ENCODE results near the gene CADM2.

Gene CADM2

GRCh38 chr3:85321892-85322291 is 363.1 kb downstream of the CADM2 start:
- no peak for DNase-seq (ENCODE audit: low spot score)

GRCh38 chr3:85330071-85330470 is 371.3 kb downstream of the CADM2 start:
- DNase-seq (ENCODE audit: low spot score): no peak

- DNase-seq (ENCODE audit: low spot score): no peak
Measured at GRCh38 chr3:85337895-85338294, 379.1 kb downstream of the CADM2 start.

GRCh38 chr3:85342915-85343314 is 384.1 kb downstream of the CADM2 start:
- no peak for DNase-seq (ENCODE audit: low spot score)

GRCh38 chr3:85355572-85355971 is 396.8 kb downstream of the CADM2 start:
- no peak for DNase-seq (ENCODE audit: low spot score)

- DNase-seq (ENCODE audit: low spot score): no peak
Measured at GRCh38 chr3:85360742-85361387, 402.1 kb downstream of the CADM2 start.

- DNase-seq (ENCODE audit: low spot score): no peak
Measured at GRCh38 chr3:85364296-85364909, 405.6 kb downstream of the CADM2 start.

GRCh38 chr3:85370341-85370740 is 411.6 kb downstream of the CADM2 start:
- DNase-seq (ENCODE audit: low spot score): no peak

GRCh38 chr3:85376131-85376530 is 417.3 kb downstream of the CADM2 start:
- DNase-seq (ENCODE audit: low spot score): no peak

GRCh38 chr3:85377115-85377514 is 418.3 kb downstream of the CADM2 start:
- no peak for DNase-seq (ENCODE audit: low spot score)

GRCh38 chr3:85384372-85384771 is 425.6 kb downstream of the CADM2 start:
- no peak for DNase-seq (ENCODE audit: low spot score)

GRCh38 chr3:85387913-85388505 is 429.2 kb downstream of the CADM2 start:
- no peak for DNase-seq (ENCODE audit: low spot score)

GRCh38 chr3:85394424-85394823 is 435.6 kb downstream of the CADM2 start:
- DNase-seq (ENCODE audit: low spot score): no peak

GRCh38 chr3:85397434-85397833 is 438.6 kb downstream of the CADM2 start:
- DNase-seq (ENCODE audit: low spot score): no peak

GRCh38 chr3:85426121-85426520 is 467.3 kb downstream of the CADM2 start:
- no peak for DNase-seq (ENCODE audit: low spot score)

GRCh38 chr3:85427467-85427866 is 468.7 kb downstream of the CADM2 start:
- DNase-seq (ENCODE audit: low spot score): no peak

GRCh38 chr3:85432081-85432480 is 473.3 kb downstream of the CADM2 start:
- no peak for DNase-seq (ENCODE audit: low spot score)

- peak; percentile 2 for DNase-seq (ENCODE audit: low spot score)
Measured at GRCh38 chr3:85433319-85433718, 474.5 kb downstream of the CADM2 start.

GRCh38 chr3:85455561-85456200 is 496.9 kb downstream of the CADM2 start:
- DNase-seq (ENCODE audit: low spot score): no peak

GRCh38 chr3:85474241-85474640 is 515.5 kb downstream of the CADM2 start:
- DNase-seq (ENCODE audit: low spot score): no peak

- peak; percentile 3 for DNase-seq (ENCODE audit: low spot score)
Measured at GRCh38 chr3:85475346-85475745, 516.6 kb downstream of the CADM2 start.

GRCh38 chr3:85476891-85477495 is 518.2 kb downstream of the CADM2 start:
- DNase-seq (ENCODE audit: low spot score): no peak

All from hepatic stellate cell (primary cell).